SW480 (cell line): ENCODE data around the gene PDGFRB.
A peak's percentile ranks its signal among the peaks of the same experiment; 100 is the strongest.

Experiments
- DNase-seq: peaks from one replicate; pipeline ENCODE4 v3.0.0-alpha.2; 2016; ENCODE audit warnings: low spot score

PDGFRB gene

GRCh38 chr5:150155258-150156026 is at the start of gene PDGFRB:
TSS of gene PDGFRB (minus strand) at chr5:150155845. CDS start at chr5:150137047, 18,798 bp downstream.
- DNase-seq, result no peak

- no peak for DNase-seq
Measured at GRCh38 chr5:150204590-150204960, 48.9 kb upstream of the PDGFRB start.

GRCh38 chr5:150203832-150204589 is 48.4 kb upstream of the PDGFRB start:
- no peak for DNase-seq

- no peak for DNase-seq
Measured at GRCh38 chr5:150202501-150202900, 46.9 kb upstream of the PDGFRB start.

GRCh38 chr5:150197476-150197875 is 41.8 kb upstream of the PDGFRB start:
- no peak for DNase-seq

- no peak for DNase-seq
Measured at GRCh38 chr5:150196986-150197385, 41.3 kb upstream of the PDGFRB start.

- DNase-seq, result no peak
Measured at GRCh38 chr5:150196514-150196913, 40.9 kb upstream of the PDGFRB start.

- no peak for DNase-seq
Measured at GRCh38 chr5:150195736-150196485, 40.3 kb upstream of the PDGFRB start.

- DNase-seq, result no peak
Measured at GRCh38 chr5:150192462-150192861, 36.8 kb upstream of the PDGFRB start.

GRCh38 chr5:150190987-150191386 is 35.3 kb upstream of the PDGFRB start:
- DNase-seq, result no peak

GRCh38 chr5:150190503-150190979 is 34.9 kb upstream of the PDGFRB start:
- DNase-seq, result no peak

- DNase-seq, result no peak
Measured at GRCh38 chr5:150189728-150190502, 34.3 kb upstream of the PDGFRB start, which contains the start of gene SLC6A7. TSS of gene SLC6A7 (plus strand) at chr5:150190062. CDS start at chr5:150190328, 266 bp downstream.

GRCh38 chr5:150189326-150189725 is 33.7 kb upstream of the PDGFRB start:
- DNase-seq, result no peak

- DNase-seq, result no peak
Measured at GRCh38 chr5:150188146-150188842, 32.6 kb upstream of the PDGFRB start.

- no peak for DNase-seq
Measured at GRCh38 chr5:150186897-150187296, 31.3 kb upstream of the PDGFRB start.

GRCh38 chr5:150186137-150186536 is 30.5 kb upstream of the PDGFRB start:
- peak; percentile 77 for DNase-seq

- DNase-seq, result no peak
Measured at GRCh38 chr5:150184990-150185912, 29.6 kb upstream of the PDGFRB start.

GRCh38 chr5:150184006-150184405 is 28.4 kb upstream of the PDGFRB start:
- no peak for DNase-seq

- DNase-seq, result no peak
Measured at GRCh38 chr5:150183436-150183835, 27.8 kb upstream of the PDGFRB start.

GRCh38 chr5:150182774-150183173 is 27.1 kb upstream of the PDGFRB start:
- no peak for DNase-seq
